ENCODE data around the gene PPP1R2B.

PPP1R2B gene

GRCh38 chr5:156879665-156880285, 29.7 kb downstream of the PPP1R2B start:
- DNase-seq = peak; percentile 82 to 96

- no peak for DNase-seq
These were observed 33.3 kb downstream of the PPP1R2B start for GRCh38 chr5:156883316-156883875.

- DNase-seq = peak in 1 of 2 experiments; percentile 56
These were observed 38.4 kb downstream of the PPP1R2B start for GRCh38 chr5:156888520-156888919.

- peak in 1 of 2 experiments; percentile 43 for DNase-seq
These were observed 42.1 kb downstream of the PPP1R2B start for GRCh38 chr5:156892223-156892622.

- DNase-seq = no peak
These were observed 42.8 kb downstream of the PPP1R2B start for GRCh38 chr5:156892864-156893263.

- no peak for DNase-seq
These were observed 43.4 kb downstream of the PPP1R2B start for GRCh38 chr5:156893517-156893916.

- no peak for DNase-seq
These were observed 46.5 kb downstream of the PPP1R2B start for GRCh38 chr5:156896546-156896945.
